ENCODE data around the gene WNT9A. TPM values are rescaled to one million over a fixed set of nuclear protein-coding genes. Genes with fewer than 3 reads are reported as not detected.
A peak's percentile ranks its signal among the peaks of the same experiment; 100 is the strongest.
"Not testable (repeated sequence)": the region's sequence is repeated elsewhere in the genome, so short reads cannot be mapped to it uniquely, and the experiment has no call there.

Gene WNT9A, protein sequence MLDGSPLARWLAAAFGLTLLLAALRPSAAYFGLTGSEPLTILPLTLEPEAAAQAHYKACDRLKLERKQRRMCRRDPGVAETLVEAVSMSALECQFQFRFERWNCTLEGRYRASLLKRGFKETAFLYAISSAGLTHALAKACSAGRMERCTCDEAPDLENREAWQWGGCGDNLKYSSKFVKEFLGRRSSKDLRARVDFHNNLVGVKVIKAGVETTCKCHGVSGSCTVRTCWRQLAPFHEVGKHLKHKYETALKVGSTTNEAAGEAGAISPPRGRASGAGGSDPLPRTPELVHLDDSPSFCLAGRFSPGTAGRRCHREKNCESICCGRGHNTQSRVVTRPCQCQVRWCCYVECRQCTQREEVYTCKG
- 0.05 TPM for total RNA-seq

DNA sequence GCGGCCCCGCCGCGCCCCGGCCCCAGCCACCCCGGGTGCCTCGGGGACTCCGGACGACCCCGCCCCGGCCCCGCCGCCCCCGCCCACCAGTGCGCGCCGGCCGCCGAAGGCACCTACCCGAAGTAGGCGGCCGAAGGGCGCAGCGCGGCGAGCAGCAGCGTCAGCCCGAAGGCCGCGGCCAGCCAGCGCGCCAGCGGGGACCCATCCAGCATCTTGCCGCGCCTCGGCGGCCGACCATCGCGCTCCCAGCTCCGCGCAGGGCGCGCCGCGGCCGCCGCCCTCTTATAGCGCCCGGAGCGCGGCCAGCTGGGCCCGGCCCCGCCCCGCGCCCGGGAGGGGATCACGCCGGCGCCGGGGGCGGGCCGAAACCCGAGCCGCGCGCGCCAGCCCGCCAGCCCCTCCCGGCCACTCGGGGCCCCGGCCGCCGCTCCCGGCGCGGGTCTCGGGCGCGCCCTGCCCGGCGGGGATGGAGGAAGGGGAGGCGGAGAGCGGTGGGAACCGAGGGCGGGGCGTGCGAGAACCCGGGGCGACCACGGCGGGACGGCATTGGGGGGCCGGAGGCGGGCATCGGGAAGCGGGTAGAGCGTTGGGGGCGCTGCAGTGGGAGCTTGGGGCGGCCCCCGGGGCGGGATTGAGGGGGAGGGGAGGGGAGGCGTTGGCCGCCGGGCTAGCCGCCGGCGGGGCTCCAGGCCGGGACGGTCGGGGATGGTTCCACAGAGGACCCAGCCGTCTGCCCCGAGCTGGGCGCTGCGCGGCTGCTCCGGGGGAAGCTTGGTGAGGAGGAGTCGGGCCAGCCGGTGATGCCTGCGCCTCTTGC is at the start of gene WNT9A:
Gene WNT9A, minus strand, starts transcription at position 257 of the 817 bp plus-strand sequence. Its CDS starts 45 bp downstream, at position 212.
- ATAC-seq (peak; percentile 46), DNase-seq (ENCODE audit: low spot score) (peak; percentile 43)

DNA sequence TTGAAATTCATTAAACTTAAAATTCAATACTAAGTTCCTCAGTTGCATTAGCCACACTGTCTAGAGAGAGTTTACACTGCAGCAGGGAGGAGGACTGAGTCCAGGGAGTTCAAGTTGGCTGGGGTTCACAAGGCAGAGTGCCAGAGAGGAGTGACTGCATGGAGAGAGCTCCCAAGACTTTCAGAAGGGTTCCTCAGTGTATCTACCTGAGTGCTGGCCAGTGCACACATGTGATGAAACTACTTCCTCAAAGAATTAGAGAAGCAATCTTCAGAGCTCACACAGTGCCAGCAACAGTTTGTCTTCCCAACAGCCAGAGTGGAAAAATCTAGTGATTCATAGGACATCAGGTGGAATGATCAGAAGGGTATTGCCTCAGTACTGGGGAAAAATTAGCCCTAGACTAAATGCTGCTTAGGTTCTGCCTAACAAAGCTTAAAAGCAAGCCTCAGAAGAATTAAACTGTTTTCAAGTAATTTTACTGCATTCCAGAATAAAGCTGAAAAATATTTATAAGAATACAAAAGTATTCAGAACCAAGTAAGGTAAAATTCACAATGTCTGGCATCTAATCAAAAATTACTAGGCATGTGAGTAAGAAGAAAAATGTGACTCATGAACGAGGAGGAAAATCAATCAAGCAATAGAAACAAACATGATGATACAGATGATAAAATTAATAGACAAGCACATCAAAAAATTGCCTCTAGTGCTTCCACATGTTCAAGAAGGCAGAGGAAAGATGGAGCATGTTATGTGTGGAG is 48.6 kb upstream of the WNT9A start:
- DNase-seq (ENCODE audit: low spot score), result peak; percentile 24

DNA sequence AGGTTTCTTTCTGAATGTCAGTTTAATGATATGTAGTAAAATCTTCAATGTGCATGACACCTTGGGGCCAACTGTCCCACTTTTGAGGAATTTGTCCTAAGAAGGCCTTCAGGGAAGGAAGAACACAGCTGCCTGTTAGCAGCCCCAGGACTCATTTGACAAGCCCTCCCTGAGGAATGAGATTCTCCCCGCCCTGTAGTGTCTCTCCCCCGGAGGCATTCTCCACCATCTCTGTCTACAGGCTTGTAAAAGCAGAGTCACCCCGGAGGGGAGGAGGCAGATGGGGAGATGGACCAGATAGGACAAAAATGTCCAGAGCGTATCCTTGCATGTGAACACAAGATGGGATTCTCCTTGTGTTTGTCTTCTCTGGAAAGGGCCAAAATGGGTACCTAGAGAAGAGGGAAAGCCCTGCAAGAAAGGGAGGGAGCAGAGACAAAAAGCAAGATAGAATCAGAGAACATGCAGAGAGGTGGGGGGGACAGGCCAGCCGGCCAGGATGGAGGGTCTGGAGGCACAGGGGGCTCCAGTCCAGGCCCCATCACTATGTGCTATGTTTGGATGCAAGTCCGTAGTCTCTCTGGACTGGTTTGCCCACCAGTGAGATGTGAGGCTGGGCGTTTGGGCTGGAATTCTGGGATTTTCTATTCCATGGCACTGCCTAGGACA is 47.0 kb upstream of the WNT9A start:
- peak; percentile 21 for DNase-seq (ENCODE audit: low spot score)
- ATAC-seq, result no peak

More for the DNA sequence above, 48.6 kb upstream of the WNT9A start:
- ATAC-seq, result no peak

DNA sequence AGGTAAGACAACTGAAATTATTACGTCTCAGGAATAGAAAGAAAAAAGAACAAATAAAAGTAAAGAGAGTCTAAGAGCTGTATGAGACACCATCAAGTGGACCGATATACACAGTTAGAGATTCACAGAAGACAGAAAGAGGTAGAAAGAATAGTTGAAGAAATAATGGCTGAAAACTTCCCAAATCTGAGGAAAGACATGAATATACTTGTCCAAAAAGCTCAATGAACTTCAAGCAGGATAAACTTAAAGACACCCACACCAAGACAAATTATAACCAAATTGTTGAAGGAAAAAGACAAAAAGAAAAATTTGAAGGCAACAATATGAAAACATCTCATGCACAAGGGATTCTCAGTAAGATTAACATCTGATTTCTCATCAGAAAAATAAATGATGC is 39.4 kb upstream of the WNT9A start:
- ATAC-seq (no peak), DNase-seq (ENCODE audit: low spot score) (no peak)

DNA sequence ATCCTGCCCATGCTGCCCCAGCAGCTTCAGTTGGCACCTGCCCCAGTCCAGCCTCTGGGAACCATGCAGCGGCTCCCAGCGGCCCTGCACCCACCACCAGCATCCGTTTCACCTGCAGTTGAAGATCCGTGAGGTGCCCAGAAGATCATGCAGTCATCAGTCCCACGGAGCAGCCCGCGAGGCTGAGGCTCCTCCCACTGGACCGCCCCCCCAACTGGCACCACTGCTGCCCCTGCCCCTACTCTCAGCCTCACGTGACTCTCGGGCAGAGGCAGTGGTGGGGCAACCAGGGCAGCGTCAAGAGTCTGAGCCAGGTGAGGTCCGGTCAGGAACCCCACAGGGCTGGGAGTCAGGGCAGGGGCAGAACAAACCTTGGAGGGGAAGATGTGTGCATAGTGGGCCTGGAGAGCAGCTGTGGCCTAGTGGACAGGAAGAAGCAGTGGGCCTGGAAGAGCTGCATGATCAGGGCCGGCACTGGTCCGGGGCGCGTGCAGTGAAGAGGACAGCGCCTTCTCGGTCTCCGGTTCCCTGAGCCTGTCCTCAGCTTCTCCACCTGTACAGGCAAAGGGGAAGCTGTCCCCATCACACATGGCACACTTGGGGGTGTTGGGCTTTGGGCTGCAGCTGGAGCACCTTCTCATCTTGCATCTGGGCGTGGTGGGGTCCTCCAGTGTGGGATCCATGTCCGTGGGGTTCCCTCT is 28.0 kb upstream of the WNT9A start:
- DNase-seq (ENCODE audit: low spot score); ATAC-seq: not testable (repeated sequence)

DNA sequence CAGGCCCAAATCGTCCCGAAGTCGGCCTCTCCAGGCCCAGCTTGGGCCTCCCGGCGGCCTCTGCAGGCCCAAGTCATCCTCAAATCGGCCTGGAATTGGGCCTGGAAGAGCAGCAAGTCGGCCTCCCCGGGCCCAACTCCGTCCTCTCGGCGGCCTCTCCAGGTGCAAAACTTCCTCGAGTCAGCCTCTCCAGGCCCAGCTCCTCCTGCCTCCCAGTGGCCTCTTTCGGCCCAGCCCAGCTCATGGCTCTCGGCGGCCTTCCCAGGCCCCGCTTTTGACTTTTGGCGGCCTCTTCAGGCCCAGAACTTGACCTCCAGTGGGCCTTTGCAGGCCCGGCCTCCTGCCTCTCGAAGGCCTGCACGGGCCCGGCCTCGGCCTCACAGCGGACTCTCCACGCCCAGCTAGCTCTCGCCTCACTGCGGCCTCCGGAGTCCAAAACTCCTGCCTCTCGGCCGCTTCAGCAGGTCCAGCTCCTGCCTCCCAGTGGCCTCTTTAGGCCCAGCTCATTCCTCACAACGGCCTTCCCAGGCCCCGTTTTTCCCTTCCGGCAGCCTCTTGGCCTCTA is 26.1 kb upstream of the WNT9A start:
- DNase-seq (ENCODE audit: low spot score); ATAC-seq: not testable (repeated sequence)

DNA sequence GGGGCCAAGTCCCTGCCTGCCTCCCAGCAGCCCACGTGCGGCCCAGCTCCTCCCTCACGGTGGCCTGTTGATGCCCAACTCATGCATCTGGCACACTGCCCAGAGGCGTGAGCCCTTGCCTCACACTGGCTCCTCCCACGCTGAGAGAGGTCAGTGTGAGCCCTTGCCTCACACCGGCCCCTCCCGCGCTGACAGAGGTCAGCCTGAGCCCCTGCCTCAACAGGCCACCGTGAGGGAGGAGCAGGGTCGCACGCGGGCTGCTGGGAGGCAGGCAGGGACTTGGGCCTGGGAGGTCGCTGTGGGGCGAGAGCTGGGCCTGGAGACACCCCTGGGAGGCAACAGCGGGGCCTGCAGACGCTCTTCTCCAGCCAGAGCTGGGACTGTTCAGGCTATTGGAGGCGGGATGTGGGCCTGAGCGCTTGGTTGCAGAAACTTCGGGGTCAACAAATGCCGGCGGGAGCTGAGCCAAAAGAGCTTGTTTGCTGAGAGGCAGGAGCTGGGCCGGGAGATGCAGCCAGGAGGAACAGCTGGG is 25.2 kb upstream of the WNT9A start:
- not testable (repeated sequence) for DNase-seq (ENCODE audit: low spot score); ATAC-seq

DNA sequence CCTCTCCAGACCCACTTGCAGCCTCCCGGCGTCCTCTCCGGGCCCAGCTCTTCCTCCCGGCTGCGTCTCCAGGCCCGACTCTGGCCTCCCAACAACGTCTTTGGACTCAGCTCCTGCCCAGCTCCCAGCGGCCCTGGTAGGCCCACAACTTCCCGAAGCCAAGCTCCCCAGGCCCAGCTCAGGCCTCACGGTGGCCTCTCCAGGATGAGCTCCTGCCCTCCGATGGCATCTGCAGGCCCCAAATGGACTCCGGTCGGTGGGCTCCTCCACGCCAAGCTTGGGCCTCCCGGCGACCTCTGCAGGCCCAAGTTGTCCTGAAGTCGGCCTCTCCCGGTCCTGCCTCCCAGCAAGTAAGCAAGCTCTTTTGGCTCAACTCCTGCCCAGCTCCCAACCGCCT is 24.5 kb upstream of the WNT9A start:
- DNase-seq (ENCODE audit: low spot score); ATAC-seq: not testable (repeated sequence)

DNA sequence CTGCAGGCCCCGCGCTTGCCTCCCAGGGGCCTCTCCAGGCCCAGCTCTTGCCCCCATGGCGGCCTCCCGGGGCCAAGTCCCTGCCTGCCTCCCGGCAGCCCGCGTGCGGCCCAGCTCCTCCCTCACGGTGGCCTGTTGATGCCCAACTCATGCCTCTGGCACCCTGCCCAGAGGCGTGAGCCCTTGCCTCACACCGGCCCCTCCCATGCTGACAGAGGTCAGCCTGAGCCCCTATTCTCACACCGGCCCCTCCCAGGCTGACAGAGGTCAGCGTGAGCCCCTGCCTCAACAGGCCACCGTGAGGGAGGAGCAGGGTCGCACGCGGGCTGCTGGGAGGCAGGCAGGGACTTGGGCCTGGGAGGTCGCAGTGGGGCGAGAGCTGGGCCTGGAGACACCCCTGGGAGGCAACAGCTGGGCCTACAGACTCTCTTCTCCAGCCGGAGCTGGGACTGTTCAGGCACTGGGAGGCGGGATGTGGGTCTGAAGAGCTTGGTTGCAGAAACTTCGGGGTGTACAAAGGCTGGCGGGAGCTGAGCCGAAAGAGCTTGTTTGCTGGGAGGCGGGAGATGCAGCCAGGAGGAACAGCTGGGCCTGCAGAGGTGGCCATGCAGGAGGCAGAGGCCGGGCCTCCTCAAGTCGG is 24.0 kb upstream of the WNT9A start:
- not testable (repeated sequence) for ATAC-seq; DNase-seq (ENCODE audit: low spot score)

DNA sequence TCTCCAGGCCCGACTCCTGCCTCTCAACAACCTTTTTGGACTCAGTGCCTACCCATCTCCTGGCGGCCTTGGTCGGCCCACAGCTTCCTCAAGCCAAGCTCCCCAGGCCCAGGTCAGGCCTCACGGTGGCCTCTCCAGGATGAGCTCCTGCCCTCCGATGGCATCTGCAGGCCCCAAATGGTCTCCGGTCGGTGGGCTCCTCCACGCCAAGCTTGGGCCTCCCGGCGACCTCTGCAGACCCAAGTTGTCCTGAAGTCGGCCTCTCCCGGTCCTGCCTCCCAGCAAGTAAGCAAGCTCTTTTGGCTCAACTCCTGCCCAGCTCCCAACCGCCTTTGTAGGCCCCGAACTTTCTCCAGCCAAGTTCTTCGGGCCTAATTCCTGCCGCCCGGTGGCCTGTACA is 23.5 kb upstream of the WNT9A start:
- ATAC-seq; DNase-seq (ENCODE audit: low spot score): not testable (repeated sequence)

DNA sequence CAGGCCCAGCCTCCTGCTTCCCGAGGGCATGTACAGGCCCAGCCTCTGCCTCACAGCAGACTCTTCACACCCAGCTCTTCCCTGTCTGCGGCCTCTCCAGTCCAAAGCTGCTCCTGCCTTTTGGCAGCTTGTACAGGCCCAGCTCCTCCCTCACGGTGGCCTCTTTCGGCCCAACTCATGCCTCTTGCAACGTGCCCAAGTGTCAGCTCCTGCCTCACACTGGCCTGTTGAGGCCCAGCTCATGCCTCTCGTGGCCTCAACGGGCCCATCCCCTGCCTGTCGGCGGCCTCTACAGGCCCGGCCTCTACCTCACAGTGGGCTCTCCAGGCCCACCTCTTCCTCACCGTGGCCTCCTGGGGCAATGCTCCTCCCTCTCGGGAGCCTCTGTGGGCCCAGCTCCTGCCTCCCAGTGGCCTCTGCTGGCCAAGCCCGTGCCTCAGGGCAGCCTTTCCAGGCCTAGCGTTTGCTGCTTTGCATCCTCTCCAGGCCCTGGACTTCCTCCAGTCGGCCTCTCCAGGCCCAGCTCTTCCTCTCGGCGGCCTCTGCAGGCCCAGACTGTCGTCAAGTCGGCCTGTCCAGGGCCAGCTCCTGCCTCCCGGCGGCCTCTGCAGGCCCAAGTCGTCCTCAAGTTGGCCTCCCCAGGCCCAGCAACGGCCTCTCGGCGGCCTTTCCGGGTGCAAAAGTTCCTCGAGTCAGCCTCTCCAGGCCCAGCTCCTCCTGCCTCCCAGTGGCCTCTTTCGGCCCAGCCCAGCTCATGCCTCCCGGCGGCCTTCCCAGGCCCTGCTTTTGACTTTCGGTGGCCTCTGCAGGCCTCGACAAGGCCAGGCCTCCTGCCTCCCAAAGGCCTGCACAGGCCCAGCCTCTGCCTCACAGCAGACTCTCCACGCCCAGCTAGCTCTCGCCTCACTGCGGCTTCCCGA is 22.6 kb upstream of the WNT9A start:
- DNase-seq (ENCODE audit: low spot score); ATAC-seq: not testable (repeated sequence)

DNA sequence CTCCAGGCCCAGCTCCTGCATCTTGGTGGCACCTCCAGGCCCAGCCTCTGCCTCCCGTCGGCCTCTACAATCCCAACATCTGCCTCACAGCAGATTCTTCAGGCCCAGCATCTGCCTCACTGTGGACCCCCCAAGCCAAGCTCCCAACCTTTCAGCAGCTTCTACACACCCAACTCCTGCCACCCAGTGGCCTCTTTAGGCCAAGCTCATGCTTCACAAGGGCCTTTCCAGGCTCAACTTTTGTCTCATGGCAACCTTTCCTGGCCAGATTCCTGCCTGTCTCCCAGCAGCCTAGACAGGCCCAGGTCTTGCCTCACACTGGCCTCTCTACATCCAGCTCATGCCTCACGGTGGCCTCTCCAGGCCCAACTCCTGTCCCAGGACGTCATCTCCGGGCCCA is 20.1 kb upstream of the WNT9A start:
- ATAC-seq; DNase-seq (ENCODE audit: low spot score): not testable (repeated sequence)

DNA sequence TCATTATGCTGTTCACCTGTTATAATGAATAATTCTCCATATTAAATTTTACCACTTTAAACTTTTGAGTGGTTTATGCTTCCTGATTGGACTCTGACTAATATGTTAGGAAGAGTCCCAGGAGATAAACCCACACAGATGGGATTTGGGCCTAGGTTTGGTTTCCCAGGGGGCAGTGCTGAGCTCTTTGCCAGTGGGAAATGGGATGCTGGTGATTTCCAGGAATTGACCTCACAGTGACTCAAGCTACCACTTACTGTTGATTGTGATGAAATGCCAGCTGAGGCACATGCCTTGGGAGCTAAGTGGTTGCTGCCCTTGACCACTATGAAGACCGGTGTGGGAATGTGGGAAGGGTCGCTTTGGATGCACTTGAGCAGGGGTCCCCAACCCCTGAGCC is 19.0 kb upstream of the WNT9A start:
- not testable (repeated sequence) for ATAC-seq; DNase-seq (ENCODE audit: low spot score)

DNA sequence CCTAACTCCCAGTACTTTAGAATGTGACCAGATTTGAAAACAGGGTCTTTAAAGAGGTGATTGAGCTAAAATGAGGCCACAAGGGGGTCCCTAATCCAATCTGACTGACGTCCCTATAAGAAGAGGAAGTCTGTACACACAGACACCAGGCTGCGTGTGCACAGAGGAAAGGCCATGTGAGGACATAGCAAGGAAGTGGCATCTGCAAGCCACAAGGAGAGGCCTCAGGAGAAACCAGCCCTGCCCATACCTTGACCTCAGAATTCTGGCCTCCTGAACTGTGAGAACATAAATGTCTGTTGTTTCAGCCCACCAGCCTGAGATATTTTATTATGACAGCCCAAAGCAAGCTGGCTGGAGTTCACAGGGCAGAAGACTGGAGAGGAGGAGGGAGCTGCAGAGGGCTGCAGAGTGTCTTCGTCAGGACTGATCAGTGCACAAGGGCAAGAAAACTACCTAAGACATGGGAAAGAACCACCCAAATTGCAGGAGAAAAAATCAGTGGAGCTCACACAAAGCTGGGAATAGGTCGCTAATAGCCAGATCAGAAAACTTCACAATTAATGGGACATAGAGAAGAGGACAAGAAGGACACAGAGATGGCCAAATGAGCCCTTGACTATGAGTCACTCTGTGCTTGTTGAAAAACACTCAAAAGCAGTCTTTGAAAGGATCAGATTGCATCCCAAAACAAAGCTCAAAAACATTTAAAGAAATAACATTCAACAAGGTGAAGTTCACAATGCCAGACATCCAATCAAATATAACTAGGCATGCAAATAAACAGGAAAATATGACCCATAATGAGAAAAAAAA is 14.1 kb upstream of the WNT9A start:
- ATAC-seq (no peak), DNase-seq (ENCODE audit: low spot score) (no peak)

DNA sequence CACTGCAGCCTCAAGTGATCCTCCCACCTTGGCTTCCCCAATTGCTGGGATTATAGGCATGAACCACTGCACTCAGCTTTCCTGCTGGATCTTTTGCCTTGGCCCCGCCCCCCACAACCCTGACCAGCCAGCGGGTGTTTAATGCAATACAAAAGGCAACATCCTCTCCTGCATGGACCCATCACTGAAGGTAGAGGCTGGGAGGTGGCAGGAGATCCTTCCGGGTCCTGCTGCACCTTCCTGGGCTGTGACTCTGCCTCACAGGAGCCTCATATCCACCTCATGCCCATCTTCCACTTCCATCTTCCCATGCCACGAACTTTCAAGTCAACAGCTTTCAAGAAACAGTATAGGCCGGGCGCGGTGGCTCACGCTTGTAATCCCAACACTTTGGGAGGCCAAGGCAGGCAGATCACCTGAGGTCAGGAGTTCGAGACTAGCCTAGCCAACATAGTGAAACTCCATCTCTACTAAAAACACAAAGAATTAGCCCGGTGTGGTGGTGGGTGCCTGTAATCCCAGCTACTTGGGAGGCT is 11.7 kb upstream of the WNT9A start:
- ATAC-seq, result no peak

DNA sequence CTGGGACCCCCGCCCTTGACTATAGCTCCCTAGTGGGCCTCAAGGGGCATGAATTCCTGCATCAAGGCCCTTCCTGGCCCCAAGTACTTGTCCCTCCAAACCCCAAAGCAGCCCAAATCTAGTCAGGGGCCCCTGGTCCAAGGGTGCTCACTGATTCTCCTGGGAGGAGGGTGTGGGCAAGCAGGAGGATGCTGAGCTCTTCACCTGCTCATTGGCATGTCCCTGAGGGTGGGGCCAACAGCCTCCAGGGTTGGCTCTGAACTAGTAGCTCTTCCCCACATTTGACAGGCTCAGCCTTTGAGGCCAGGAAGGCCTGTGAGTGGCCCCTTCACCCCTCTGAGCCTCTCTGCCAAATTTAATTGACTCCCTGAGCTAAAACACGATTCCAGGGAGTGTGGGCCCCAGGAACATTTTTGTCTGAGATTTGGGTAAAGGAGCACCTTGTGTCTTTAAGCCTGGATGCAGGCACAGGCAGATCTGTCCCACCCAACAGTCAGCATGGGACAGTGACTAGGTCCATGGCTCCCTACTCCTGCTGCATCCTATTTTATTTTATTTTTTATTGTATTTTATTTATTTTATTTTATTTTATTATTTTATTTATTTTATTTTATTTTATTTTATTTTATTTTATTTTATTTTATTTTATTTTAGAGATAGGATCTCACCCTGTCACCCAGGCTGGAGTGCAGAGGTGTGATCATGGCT is 11.0 kb upstream of the WNT9A start:
- ATAC-seq (no peak), DNase-seq (ENCODE audit: low spot score) (peak; percentile 8)

More for the DNA sequence above, 11.7 kb upstream of the WNT9A start:
- peak; percentile 22 for DNase-seq (ENCODE audit: low spot score)
